Measurements from ENCODE around the gene ZFAND4. TPM values are rescaled to one million over a fixed set of nuclear protein-coding genes. Genes with fewer than 3 reads are reported as not detected.

The ZFAND4 gene
- total and polyA plus RNA-seq, 4 donors: 3.2 to 15.7 (median 8.0) TPM

DNA sequence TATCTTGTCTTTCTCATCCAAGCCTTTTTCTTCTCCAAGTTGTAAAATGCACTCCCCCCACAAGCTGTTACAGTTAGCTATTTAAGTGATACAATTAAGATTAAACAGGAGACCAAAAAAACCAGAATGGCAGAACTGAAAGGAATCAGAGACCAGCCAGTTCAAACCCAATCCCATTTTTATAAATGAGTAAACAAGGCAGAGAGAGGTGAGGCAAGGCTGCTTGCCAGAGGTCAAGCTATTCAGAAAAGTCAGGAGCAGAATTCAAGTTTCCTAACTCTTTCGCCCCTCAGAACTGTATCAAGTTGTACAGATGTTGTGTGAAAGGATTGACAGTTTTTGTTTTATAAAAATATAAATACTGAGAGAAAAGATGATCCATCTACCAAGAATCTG, 90.2 kb downstream of the ZFAND4 start:
- Histone ChIP-seq H3K9ac (ENCODE audit: low read depth in 1 of 2, low read length in 2 of 2) (no peak overlapping the region), H3K27ac (ENCODE audit: low read depth in 1 of 2, low read length in 2 of 2) (no peak overlapping the region), H3K27me3 (ENCODE audit: control insufficient read depth in 4 of 4, insufficient read depth in 4 of 4, low read length in 3 of 4) (no peaks in the 10 kb centered on the region), H3K4me1 (ENCODE audit: control insufficient read depth in 4 of 4, insufficient read depth in 4 of 4, low read length in 3 of 4) (peaks cover 4 to 26% (median 9%) of the 10 kb centered on the region in 4 donors), H3K4me3 (ENCODE audit: low read depth in 1 of 3, low read length in 3 of 3) (no peak overlapping the region), H3K9me3 (ENCODE audit: control insufficient read depth in 4 of 4, low read length in 3 of 4) (peaks cover 0 to 2% (median 0%) of the 10 kb centered on the region in 4 donors), H3K36me3 (ENCODE audit: control insufficient read depth in 4 of 4, insufficient read depth in 3 of 4, low read depth in 1 of 4, low read length in 3 of 4) (no peaks in the 10 kb centered on the region)
- WGBS: 42% methylated on average over 1 of the region's 1 CpG
- DNase-seq (ENCODE audit: low spot score): no peak
- TF ChIP-seq RAD21 (IDR thresholded peaks at IDR 0.05) (peak in 1 of 2 donors; percentile 5), HNF4A (conservative IDR thresholded peaks at IDR 0.05) (peak; percentile 24 to 27), TAF1 (conservative IDR thresholded peaks at IDR 0.05) (no peak), FOXA1 (IDR thresholded peaks at IDR 0.05) (peak; percentile 29), GABPA (IDR thresholded peaks at IDR 0.05 in 1 of 2, conservative IDR thresholded peaks at IDR 0.05 in 1 of 2) (no peak), RXRA (IDR thresholded peaks at IDR 0.05) (peak; percentile 15 to 19), FOXA2 (IDR thresholded peaks at IDR 0.05) (peak; percentile 69), REST (IDR thresholded peaks at IDR 0.05) (no peak)
- TF ChIP-seq, protein P1, sequence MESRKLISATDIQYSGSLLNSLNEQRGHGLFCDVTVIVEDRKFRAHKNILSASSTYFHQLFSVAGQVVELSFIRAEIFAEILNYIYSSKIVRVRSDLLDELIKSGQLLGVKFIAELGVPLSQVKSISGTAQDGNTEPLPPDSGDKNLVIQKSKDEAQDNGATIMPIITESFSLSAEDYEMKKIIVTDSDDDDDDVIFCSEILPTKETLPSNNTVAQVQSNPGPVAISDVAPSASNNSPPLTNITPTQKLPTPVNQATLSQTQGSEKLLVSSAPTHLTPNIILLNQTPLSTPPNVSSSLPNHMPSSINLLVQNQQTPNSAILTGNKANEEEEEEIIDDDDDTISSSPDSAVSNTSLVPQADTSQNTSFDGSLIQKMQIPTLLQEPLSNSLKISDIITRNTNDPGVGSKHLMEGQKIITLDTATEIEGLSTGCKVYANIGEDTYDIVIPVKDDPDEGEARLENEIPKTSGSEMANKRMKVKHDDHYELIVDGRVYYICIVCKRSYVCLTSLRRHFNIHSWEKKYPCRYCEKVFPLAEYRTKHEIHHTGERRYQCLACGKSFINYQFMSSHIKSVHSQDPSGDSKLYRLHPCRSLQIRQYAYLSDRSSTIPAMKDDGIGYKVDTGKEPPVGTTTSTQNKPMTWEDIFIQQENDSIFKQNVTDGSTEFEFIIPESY (IDR thresholded peaks at IDR 0.05): no peak

DNA sequence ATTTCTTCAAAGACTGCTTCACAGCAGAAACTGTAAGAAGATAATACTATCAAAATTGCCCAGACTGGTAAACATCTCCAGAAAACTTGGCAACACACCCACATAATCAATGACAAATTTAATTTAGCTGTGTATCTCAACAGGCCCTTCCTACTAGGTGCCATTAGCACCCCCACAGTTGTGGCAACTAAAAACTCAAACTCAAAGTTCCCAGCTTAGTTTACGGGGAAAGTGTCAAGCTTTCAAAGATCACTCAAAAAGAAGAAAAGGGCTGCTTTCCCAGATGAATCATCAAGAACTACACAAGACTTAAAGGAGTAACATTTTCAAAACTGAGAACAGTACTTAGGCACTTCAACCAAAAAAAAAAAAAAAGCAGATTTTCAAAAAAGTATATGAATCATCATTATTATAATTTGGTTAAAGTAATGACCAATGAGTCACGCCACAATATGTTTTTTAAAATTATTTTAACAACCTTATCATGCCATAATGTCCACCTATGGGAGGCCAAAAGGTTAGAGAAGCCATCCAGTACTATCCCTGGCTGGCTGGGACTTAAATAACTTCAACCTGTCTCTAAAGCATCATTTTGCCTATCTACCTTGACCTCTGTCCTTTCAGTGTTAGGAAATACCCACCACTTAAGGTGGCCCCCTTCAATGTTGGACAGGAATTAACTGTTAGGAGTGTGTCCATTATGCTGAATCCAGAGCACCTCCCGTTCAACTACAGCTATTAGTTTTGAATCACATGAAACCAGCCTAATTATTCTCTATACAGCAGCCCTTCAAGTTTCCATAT, 90.8 kb downstream of the ZFAND4 start:
- 83% methylated on average over 3 of the region's 3 CpGs for WGBS
- Histone ChIP-seq H3K4me1 (ENCODE audit: control insufficient read depth in 4 of 4, insufficient read depth in 4 of 4, low read length in 3 of 4) (peaks cover 4 to 28% (median 10%) of the 10 kb centered on the region in 4 donors), H3K27ac (ENCODE audit: low read depth in 1 of 2, low read length in 2 of 2) (no peak overlapping the region), H3K27me3 (ENCODE audit: control insufficient read depth in 4 of 4, insufficient read depth in 4 of 4, low read length in 3 of 4) (no peaks in the 10 kb centered on the region), H3K9ac (ENCODE audit: low read depth in 1 of 2, low read length in 2 of 2) (no peak overlapping the region), H3K9me3 (ENCODE audit: control insufficient read depth in 4 of 4, low read length in 3 of 4) (peaks cover 0 to 2% (median 0%) of the 10 kb centered on the region in 4 donors), H3K36me3 (ENCODE audit: control insufficient read depth in 4 of 4, insufficient read depth in 3 of 4, low read depth in 1 of 4, low read length in 3 of 4) (no peaks in the 10 kb centered on the region), H3K4me3 (ENCODE audit: low read depth in 1 of 3, low read length in 3 of 3) (no peak overlapping the region)
- no peak for DNase-seq (ENCODE audit: low spot score)
- TF ChIP-seq HNF4A (conservative IDR thresholded peaks at IDR 0.05) (peak in 1 of 2 donors; percentile 2), SP1 (IDR thresholded peaks at IDR 0.05) (no peak)

DNA sequence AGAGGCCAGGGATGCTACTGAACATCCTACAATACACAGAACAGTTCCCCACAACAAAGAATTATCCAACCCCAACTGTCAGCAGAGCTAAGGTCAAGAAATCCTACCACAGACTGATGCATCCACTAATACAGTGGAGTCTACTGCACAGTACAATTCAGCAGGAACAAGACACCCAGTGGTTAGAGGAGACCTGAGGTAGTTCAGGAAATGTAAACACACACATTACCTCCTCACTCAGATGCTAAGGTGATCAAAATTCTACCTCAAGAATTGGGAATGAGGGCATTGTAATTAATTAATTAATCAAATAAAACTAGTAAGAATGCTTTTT, 91.4 kb downstream of the ZFAND4 start:
- no peak for DNase-seq (ENCODE audit: low spot score)
- Histone ChIP-seq H3K36me3 (ENCODE audit: control insufficient read depth in 4 of 4, insufficient read depth in 3 of 4, low read depth in 1 of 4, low read length in 3 of 4) (no peaks in the 10 kb centered on the region), H3K4me1 (ENCODE audit: control insufficient read depth in 4 of 4, insufficient read depth in 4 of 4, low read length in 3 of 4) (peaks cover 4 to 32% (median 16%) of the 10 kb centered on the region in 4 donors), H3K9ac (ENCODE audit: low read depth in 1 of 2, low read length in 2 of 2) (no peak overlapping the region), H3K9me3 (ENCODE audit: control insufficient read depth in 4 of 4, low read length in 3 of 4) (peaks cover 0 to under 1% (median 0%) of the 10 kb centered on the region in 4 donors), H3K4me3 (ENCODE audit: low read depth in 1 of 3, low read length in 3 of 3) (no peak overlapping the region), H3K27me3 (ENCODE audit: control insufficient read depth in 4 of 4, insufficient read depth in 4 of 4, low read length in 3 of 4) (no peaks in the 10 kb centered on the region), H3K27ac (ENCODE audit: low read depth in 1 of 2, low read length in 2 of 2) (peak overlapping the region; percentile 62 to 77)
- no peak for TF ChIP-seq SP1 (IDR thresholded peaks at IDR 0.05)
- no peak for TF ChIP-seq REST (IDR thresholded peaks at IDR 0.05)
- no peak for TF ChIP-seq HNF4G (IDR thresholded peaks at IDR 0.05)
- TF ChIP-seq FOXA1 (IDR thresholded peaks at IDR 0.05): no peak
- TF ChIP-seq TAF1 (conservative IDR thresholded peaks at IDR 0.05): no peak
- no peak for TF ChIP-seq JUND (IDR thresholded peaks at IDR 0.05)
- TF ChIP-seq, protein P1 (IDR thresholded peaks at IDR 0.05): no peak
- no peak for TF ChIP-seq MAX (IDR thresholded peaks at IDR 0.05)
- TF ChIP-seq HNF4A (conservative IDR thresholded peaks at IDR 0.05): no peak
- no peak for TF ChIP-seq RAD21 (IDR thresholded peaks at IDR 0.05)

All from liver (tissue), 9 donors.